OCI-LY7 (cell line): ENCODE data around the gene KLF13.

Source experiments
- EZH2phosphoT487 ChIP-seq: fragments of 200-600 bp; sonication (generic); IDR thresholded peaks from 2 replicates; pipeline ENCODE4 v1.6.1; 2018; ENCODE audit warnings: low read depth, borderline replicate concordance, mild to moderate bottlenecking, mixed run types, antibody characterized with exemption, low read length, moderate library complexity, mixed read lengths
- TF ChIP-seq, protein P1 (sequence below): fragments of 200-600 bp; sonication (generic); conservative IDR thresholded peaks from 2 replicates; pipeline ENCODE4 v1.5.1; 2014; ENCODE audit warnings: mild to moderate bottlenecking, antibody characterized with exemption, low read length, moderate library complexity, mixed read lengths

DNA sequence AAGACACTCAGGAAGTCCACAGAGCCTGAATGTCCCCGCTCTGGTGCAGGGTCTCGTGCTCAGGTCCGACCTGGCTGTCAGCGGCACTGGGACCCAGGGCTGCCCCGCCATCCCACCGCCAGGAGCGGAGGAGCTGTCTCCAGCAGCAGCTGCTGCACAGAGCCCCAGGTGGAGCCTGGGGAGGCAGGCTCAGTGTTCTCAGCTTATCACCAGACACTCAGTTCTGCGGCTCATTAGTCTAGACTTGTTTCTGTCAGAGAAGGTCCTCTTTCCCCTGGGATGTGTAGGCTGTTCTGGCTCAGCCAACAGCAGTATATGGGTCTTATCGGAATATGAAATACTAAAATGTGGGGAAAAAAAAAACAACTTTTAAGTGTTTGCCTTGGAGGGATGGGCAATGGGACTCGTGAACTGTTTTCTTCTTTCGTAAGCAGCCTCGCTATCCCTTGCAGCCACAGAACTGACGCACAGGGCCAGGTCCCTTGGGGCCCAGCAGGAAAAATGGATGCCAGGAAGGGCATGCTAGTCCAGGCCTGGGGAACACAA, 75.9 kb downstream of the KLF13 start:
- TF ChIP-seq, protein P1, sequence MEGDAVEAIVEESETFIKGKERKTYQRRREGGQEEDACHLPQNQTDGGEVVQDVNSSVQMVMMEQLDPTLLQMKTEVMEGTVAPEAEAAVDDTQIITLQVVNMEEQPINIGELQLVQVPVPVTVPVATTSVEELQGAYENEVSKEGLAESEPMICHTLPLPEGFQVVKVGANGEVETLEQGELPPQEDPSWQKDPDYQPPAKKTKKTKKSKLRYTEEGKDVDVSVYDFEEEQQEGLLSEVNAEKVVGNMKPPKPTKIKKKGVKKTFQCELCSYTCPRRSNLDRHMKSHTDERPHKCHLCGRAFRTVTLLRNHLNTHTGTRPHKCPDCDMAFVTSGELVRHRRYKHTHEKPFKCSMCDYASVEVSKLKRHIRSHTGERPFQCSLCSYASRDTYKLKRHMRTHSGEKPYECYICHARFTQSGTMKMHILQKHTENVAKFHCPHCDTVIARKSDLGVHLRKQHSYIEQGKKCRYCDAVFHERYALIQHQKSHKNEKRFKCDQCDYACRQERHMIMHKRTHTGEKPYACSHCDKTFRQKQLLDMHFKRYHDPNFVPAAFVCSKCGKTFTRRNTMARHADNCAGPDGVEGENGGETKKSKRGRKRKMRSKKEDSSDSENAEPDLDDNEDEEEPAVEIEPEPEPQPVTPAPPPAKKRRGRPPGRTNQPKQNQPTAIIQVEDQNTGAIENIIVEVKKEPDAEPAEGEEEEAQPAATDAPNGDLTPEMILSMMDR: no peak
- TF ChIP-seq EZH2phosphoT487: no peak
